SK-N-MC (cell line): Measurements from ENCODE around the gene PTH2R.

Experiments used
- EZH2 ChIP-seq: fragments of 200-600 bp; sonication (generic); IDR thresholded peaks from one replicate; pipeline ENCODE4 v1.6.1; 2017; ENCODE audit warnings: antibody characterized with exemption
- FOXP2 ChIP-seq: optimal IDR thresholded peaks from 2 replicates; pipeline ENCODE3; 2011; ENCODE audit warnings: mild to moderate bottlenecking, moderate library complexity; ENCODE audit not compliant: insufficient read depth; ENCODE audit errors: extremely low read length, control extremely low read depth
- POLR2AphosphoS5 ChIP-seq: IDR thresholded peaks from 2 replicates; pipeline ENCODE4 v1.6.1; 2012; ENCODE audit warnings: mild to moderate bottlenecking, low read depth, low read length, borderline replicate concordance

DNA sequence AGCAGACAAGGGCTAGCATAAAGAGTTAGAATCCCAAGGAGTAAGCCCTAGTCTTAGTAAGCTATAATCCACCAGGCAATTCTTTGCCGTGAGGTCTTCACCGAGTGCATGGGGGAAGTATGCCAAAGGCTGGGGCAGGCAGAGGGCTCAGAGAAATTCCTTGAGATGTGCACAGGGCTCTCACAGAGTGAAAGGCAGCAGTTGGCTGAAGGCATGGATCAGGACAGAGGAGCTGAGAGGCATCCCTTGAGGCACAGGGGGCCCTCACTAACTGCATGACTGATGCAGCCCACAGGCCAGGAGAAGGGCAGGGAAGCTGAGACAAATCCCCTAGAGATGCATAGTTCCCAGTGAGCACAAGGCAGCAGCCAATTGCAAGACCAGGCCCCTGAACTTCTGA, 34.1 kb downstream of the PTH2R start:
- TF ChIP-seq EZH2 (no peak), FOXP2 (no peak), POLR2AphosphoS5 (no peak)
